GM23338 (cell line): ENCODE results near the gene ARHGAP42. TPM values are rescaled to one million over a fixed set of nuclear protein-coding genes. Genes with fewer than 3 reads are reported as not detected.

ENCODE experiments used
- ATAC-seq: fragments of 200-7000 bp; cut with Tn5 transposase; 3 replicates; pipeline ENCODE4 v1.9.1; 2020
- DNase-seq: peaks from one replicate; pipeline ENCODE4 v3.0.0-alpha.2; 2015; ENCODE audit warnings: low spot score
- H2AFZ ChIP-seq: fragments of 200-600 bp; sonication (generic); 2 replicates; pipeline ENCODE4 v1.8.0; 2016; ENCODE audit warnings: antibody characterized with exemption, mild to moderate bottlenecking, moderate library complexity
- H3F3A ChIP-seq: fragments of 200-600 bp; sonication (generic); replicated peaks from 2 replicates; pipeline ENCODE4 v1.8.0; 2017; ENCODE audit warnings: antibody characterized with exemption, mixed run types, low read depth
- H3K27ac ChIP-seq: fragments of 200-600 bp; sonication (generic); 2 replicates; pipeline ENCODE4 v1.6.1; 2016; ENCODE audit warnings: low read depth
- H3K27me3 ChIP-seq: fragments of 200-600 bp; sonication (generic); 2 replicates; pipeline ENCODE4 v1.8.0; 2016; ENCODE audit warnings: mild to moderate bottlenecking, mixed run types, moderate library complexity; ENCODE audit not compliant: insufficient read depth
- H3K36me3 ChIP-seq: fragments of 200-600 bp; sonication (generic); 2 replicates; pipeline ENCODE4 v1.8.0; 2016; ENCODE audit warnings: mild to moderate bottlenecking; ENCODE audit not compliant: insufficient read depth
- H3K4me1 ChIP-seq: fragments of 200-600 bp; sonication (generic); 2 replicates; pipeline ENCODE4 v1.8.0; 2016; ENCODE audit warnings: mild to moderate bottlenecking, moderate library complexity; ENCODE audit not compliant: insufficient read depth
- H3K4me2 ChIP-seq: fragments of 200-600 bp; sonication (generic); 2 replicates; pipeline ENCODE4 v1.7.1; 2017; ENCODE audit warnings: mixed run types
- H3K4me3 ChIP-seq: fragments of 200-600 bp; sonication (generic); 2 replicates; pipeline ENCODE4 v1.6.1; 2016; ENCODE audit warnings: mixed run types
- H3K79me2 ChIP-seq: fragments of 200-600 bp; sonication (generic); replicated peaks from 2 replicates; pipeline ENCODE4 v1.8.0; 2017; ENCODE audit warnings: mild to moderate bottlenecking; ENCODE audit not compliant: insufficient read depth
- H3K9me2 ChIP-seq: fragments of 200-600 bp; sonication (generic); 2 replicates; pipeline ENCODE4 v1.8.0; 2017; ENCODE audit not compliant: insufficient read depth
- H4K20me1 ChIP-seq: fragments of 200-600 bp; sonication (generic); replicated peaks from 2 replicates; pipeline ENCODE4 v1.8.0; 2017; ENCODE audit warnings: mild to moderate bottlenecking; ENCODE audit not compliant: insufficient read depth
- H3K27ac Mint-ChIP-seq: 2 replicates; pipeline ENCODE4 v1.8.0; 2020; ENCODE audit warnings: inconsistent platforms, mild to moderate bottlenecking, moderate library complexity, mixed read lengths
- H3K27me3 Mint-ChIP-seq: 3 replicates; pipeline ENCODE4 v1.8.0; 2022; ENCODE audit warnings: low read depth, mild to moderate bottlenecking, moderate library complexity, mixed read lengths, inconsistent platforms; ENCODE audit not compliant: insufficient read depth, poor library complexity
- H3K36me3 Mint-ChIP-seq: 3 replicates; pipeline ENCODE4 v1.8.0; 2021; ENCODE audit warnings: low read depth, mild to moderate bottlenecking, inconsistent platforms, moderate library complexity, mixed read lengths
- H3K4me1 Mint-ChIP-seq: 3 replicates; pipeline ENCODE4 v1.8.0; 2020; ENCODE audit warnings: mild to moderate bottlenecking, inconsistent platforms, mixed read lengths
- H3K4me3 Mint-ChIP-seq: 3 replicates; pipeline ENCODE4 v1.8.0; 2021; ENCODE audit warnings: moderate library complexity, mild to moderate bottlenecking, inconsistent platforms, mixed read lengths
- H3K9me3 Mint-ChIP-seq: 3 replicates; pipeline ENCODE4 v1.8.0; 2020; ENCODE audit warnings: moderate library complexity, mild to moderate bottlenecking, inconsistent platforms, mixed read lengths
- CREB1 ChIP-seq: fragments of 250-450 bp; sonication (Bioruptor Pico); IDR thresholded peaks from 2 replicates; pipeline ENCODE4 v1.5.0; 2020; ENCODE audit warnings: low read depth, mild to moderate bottlenecking, moderate library complexity
- CTCF ChIP-seq, 2 experiments: fragments of 200-600 bp in 1 of 2; sonication (generic) in 1 of 2; conservative IDR thresholded peaks; 2 replicates each; pipeline versions ENCODE4 v1.5.1 to v1.6.1; 2016 to 2017; ENCODE audit warnings: antibody characterized with exemption in 2 of 2, low read depth in 2 of 2, mild to moderate bottlenecking in 2 of 2, moderate library complexity in 1 of 2
- EZH2 ChIP-seq: fragments of 200-600 bp; sonication (generic); IDR thresholded peaks from one replicate; pipeline ENCODE4 v1.8.0; 2017; ENCODE audit warnings: antibody characterized with exemption, mild to moderate bottlenecking, low read depth; ENCODE audit not compliant: unreplicated experiment
- EZH2phosphoT487 ChIP-seq: fragments of 200-600 bp; sonication (generic); IDR thresholded peaks from one replicate; pipeline ENCODE4 v1.8.1; 2018; ENCODE audit warnings: antibody characterized with exemption; ENCODE audit not compliant: unreplicated experiment
- JUNB ChIP-seq: IDR thresholded peaks from one replicate; pipeline ENCODE4 v1.6.1; 2016; ENCODE audit warnings: antibody characterized with exemption; ENCODE audit not compliant: unreplicated experiment
- POLR2AphosphoS5 ChIP-seq: IDR thresholded peaks from 2 replicates; pipeline ENCODE4 v1.6.1; 2016; ENCODE audit warnings: antibody characterized with exemption, low read depth
- STAT1 ChIP-seq: IDR thresholded peaks from one replicate; pipeline ENCODE4 v1.6.1; 2016; ENCODE audit warnings: antibody characterized with exemption; ENCODE audit not compliant: unreplicated experiment
- ZNF331 ChIP-seq: fragments of 250-450 bp; sonication (Bioruptor Pico); IDR thresholded peaks from 2 replicates; pipeline ENCODE4 v1.5.0; 2020; ENCODE audit warnings: low read depth, mild to moderate bottlenecking, moderate library complexity
- ZNF462 ChIP-seq: fragments of 250-450 bp; sonication (Bioruptor Pico); IDR thresholded peaks from 2 replicates; pipeline ENCODE4 v1.5.0; 2020; ENCODE audit warnings: mild to moderate bottlenecking, moderate library complexity
- polyA plus RNA-seq: library from polyadenylated mRNA; unstranded; fragments of >200 nt; fragmentation: Nextera tagmentation; extraction: Ambion mirVana; gene quantifications from 2 replicates; pipeline ENCODE4 v1.2.1, GENCODE V29; 2016
- total RNA-seq: library from RNA; depleted of rRNA; stranded (reverse); fragments of >200 nt; shearing (Covaris generic); gene quantifications from 2 replicates; pipeline ENCODE4 v1.2.3, GENCODE V29; 2014

Gene ARHGAP42
- total and polyA plus RNA-seq, 2 experiments from 2014 or later = 23.7 to 35.7 TPM

GRCh38 chr11:100956351-100956750 is 269.3 kb downstream of the ARHGAP42 start:
- Mint-ChIP-seq H3K27me3 (no peaks in the 10 kb centered on the region), H3K4me3 (no peak overlapping the region), H3K36me3 (no peaks in the 10 kb centered on the region; the same call in 2 of the 3 replicates), H3K4me1 (peaks cover 25% of the 10 kb centered on the region), H3K9me3 (no peaks in the 10 kb centered on the region), H3K27ac (no peak overlapping the region; the same call in 1 of the 2 replicates)
- TF ChIP-seq CREB1 (CRISPR knock-in tag) (no peak), ZNF462 (no peak), POLR2AphosphoS5 (no peak), ZNF331 (CRISPR knock-in tag) (no peak), JUNB (no peak), STAT1 (no peak), EZH2 (no peak)
- Histone ChIP-seq H3K4me2 (peak overlapping the region; percentile 15), H4K20me1 (no peaks in the 10 kb centered on the region), H3F3A (no peaks in the 10 kb centered on the region), H2AFZ (no peak overlapping the region), H3K79me2 (no peaks in the 10 kb centered on the region), H3K4me3 (no peak overlapping the region), H3K9me2 (no peaks in the 10 kb centered on the region), H3K27ac (no peak overlapping the region), H3K27me3 (no peaks in the 10 kb centered on the region), H3K4me1 (peaks cover 25% of the 10 kb centered on the region), H3K36me3 (no peaks in the 10 kb centered on the region)
- DNase-seq = no peak
- ATAC-seq = no peak

- no peaks in the 10 kb centered on the region for H3K27me3 Mint-ChIP-seq
- H3K27ac ChIP-seq = no peak overlapping the region
- H3K9me3 Mint-ChIP-seq = no peaks in the 10 kb centered on the region
- H3K79me2 ChIP-seq = no peaks in the 10 kb centered on the region
- H3K4me2 ChIP-seq = no peak overlapping the region
- H4K20me1 ChIP-seq = no peaks in the 10 kb centered on the region
- no peaks in the 10 kb centered on the region for H3K36me3 ChIP-seq
- H3K4me1 Mint-ChIP-seq = peaks cover 25% of the 10 kb centered on the region
- no peak overlapping the region for H3K4me3 Mint-ChIP-seq
- H3K27me3 ChIP-seq = no peaks in the 10 kb centered on the region
- peaks cover 2% of the 10 kb centered on the region; the same call in 1 of the 3 replicates for H3K36me3 Mint-ChIP-seq
- H3K4me1 ChIP-seq = peaks cover 25% of the 10 kb centered on the region
- H3K27ac Mint-ChIP-seq = peak overlapping the region; percentile 34
- H3K9me2 ChIP-seq = no peaks in the 10 kb centered on the region
- DNase-seq = no peak
- H3F3A ChIP-seq = no peaks in the 10 kb centered on the region
- H2AFZ ChIP-seq = no peak overlapping the region
- no peak for ATAC-seq
- H3K4me3 ChIP-seq = no peak overlapping the region
- no peak for TF ChIP-seq EZH2phosphoT487
- no peak for TF ChIP-seq POLR2AphosphoS5
- TF ChIP-seq CTCF (conservative IDR thresholded peaks at IDR 0.05; ENCODE audit: low read depth in 2 of 2) = no peak
- no peak for TF ChIP-seq ZNF331 (CRISPR knock-in tag)
- TF ChIP-seq CREB1 (CRISPR knock-in tag) = no peak
Measured at GRCh38 chr11:100957499-100957898, 270.4 kb downstream of the ARHGAP42 start.
